ENCODE results near the gene MBNL2. TPM values are rescaled to one million over a fixed set of nuclear protein-coding genes. Genes with fewer than 3 reads are reported as not detected.

The MBNL2 gene
- total and polyA plus RNA-seq, 5 donors: 23.2 to 89.6 (median 75.8) TPM

- WGBS: 65% methylated on average over 3 of the region's 3 CpGs
- no peaks in the 10 kb centered on the region for H3K9me3 ChIP-seq (ENCODE audit: control insufficient read depth, low read length)
- H3K27me3 ChIP-seq (ENCODE audit: control insufficient read depth, insufficient read depth): no peaks in the 10 kb centered on the region
- peaks cover 22% of the 10 kb centered on the region for H3K4me1 ChIP-seq (ENCODE audit: control insufficient read depth, insufficient read depth, low read length)
- ATAC-seq (peak; percentile 70 to 74), DNase-seq (peak in 2 of 3 donors; percentile 27 to 50)
- H3K27ac ChIP-seq (ENCODE audit: low read length): peak overlapping the region; percentile 38
- intact Hi-C loops (cut with DNase I): no loop called here
- no peak overlapping the region for H3K4me3 ChIP-seq (ENCODE audit: low read length)
Observed at GRCh38 chr13:97302611-97303010, 80.5 kb downstream of the MBNL2 start.

DNA sequence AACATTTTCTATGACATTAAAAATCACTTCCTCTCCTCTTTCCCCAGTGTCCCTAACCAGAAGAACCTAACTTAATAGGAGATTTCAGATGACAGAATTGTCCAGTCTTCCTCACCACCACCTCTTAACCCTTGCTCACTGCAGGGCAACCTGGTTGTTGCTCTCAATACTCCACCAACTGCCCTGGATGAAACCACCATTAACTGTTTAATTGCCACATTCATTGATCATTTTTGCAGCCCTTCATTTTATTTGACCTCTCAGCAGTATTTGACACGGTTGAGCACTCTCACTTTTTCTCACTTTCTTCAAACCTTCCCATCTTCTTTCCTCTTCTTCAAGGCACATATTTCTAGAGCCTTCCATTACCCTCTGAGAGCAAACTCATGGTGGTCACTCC lies 84.0 kb downstream of the MBNL2 start:
- Histone ChIP-seq H3K4me1 (ENCODE audit: control insufficient read depth, insufficient read depth, low read length) (peaks cover 26% of the 10 kb centered on the region), H3K27ac (ENCODE audit: low read length) (no peak overlapping the region), H3K27me3 (ENCODE audit: control insufficient read depth, insufficient read depth) (no peaks in the 10 kb centered on the region), H3K4me3 (ENCODE audit: low read length) (no peak overlapping the region), H3K9me3 (ENCODE audit: control insufficient read depth, low read length) (no peaks in the 10 kb centered on the region)
- no peak for DNase-seq
- 89% methylated on average over 1 of the region's 1 CpG for WGBS
- intact Hi-C loops (cut with DNase I): no loop called here
- ATAC-seq: no peak

GRCh38 chr13:97306645-97307044 lies 84.5 kb downstream of the MBNL2 start:
- no peak overlapping the region for H3K27ac ChIP-seq (ENCODE audit: low read length)

GRCh38 chr13:97307118-97307881 lies 85.2 kb downstream of the MBNL2 start:
- DNase-seq: no peak
- intact Hi-C loops (cut with DNase I): no loop called here
- Histone ChIP-seq H3K9me3 (ENCODE audit: control insufficient read depth, low read length) (no peaks in the 10 kb centered on the region), H3K27ac (ENCODE audit: low read length) (no peak overlapping the region), H3K27me3 (ENCODE audit: control insufficient read depth, insufficient read depth) (no peaks in the 10 kb centered on the region), H3K4me3 (ENCODE audit: low read length) (no peak overlapping the region), H3K4me1 (ENCODE audit: control insufficient read depth, insufficient read depth, low read length) (peaks cover 18% of the 10 kb centered on the region)
- ATAC-seq: no peak
- WGBS: 62% methylated on average over 7 of the region's 7 CpGs

More at GRCh38 chr13:97306645-97307044, 84.5 kb downstream of the MBNL2 start:
- intact Hi-C loops (cut with DNase I): no loop called here
- Histone ChIP-seq H3K4me3 (ENCODE audit: low read length) (no peak overlapping the region), H3K27me3 (ENCODE audit: control insufficient read depth, insufficient read depth) (no peaks in the 10 kb centered on the region), H3K4me1 (ENCODE audit: control insufficient read depth, insufficient read depth, low read length) (peaks cover 21% of the 10 kb centered on the region), H3K9me3 (ENCODE audit: control insufficient read depth, low read length) (no peaks in the 10 kb centered on the region)
- DNase-seq: no peak
- ATAC-seq: no peak

DNA sequence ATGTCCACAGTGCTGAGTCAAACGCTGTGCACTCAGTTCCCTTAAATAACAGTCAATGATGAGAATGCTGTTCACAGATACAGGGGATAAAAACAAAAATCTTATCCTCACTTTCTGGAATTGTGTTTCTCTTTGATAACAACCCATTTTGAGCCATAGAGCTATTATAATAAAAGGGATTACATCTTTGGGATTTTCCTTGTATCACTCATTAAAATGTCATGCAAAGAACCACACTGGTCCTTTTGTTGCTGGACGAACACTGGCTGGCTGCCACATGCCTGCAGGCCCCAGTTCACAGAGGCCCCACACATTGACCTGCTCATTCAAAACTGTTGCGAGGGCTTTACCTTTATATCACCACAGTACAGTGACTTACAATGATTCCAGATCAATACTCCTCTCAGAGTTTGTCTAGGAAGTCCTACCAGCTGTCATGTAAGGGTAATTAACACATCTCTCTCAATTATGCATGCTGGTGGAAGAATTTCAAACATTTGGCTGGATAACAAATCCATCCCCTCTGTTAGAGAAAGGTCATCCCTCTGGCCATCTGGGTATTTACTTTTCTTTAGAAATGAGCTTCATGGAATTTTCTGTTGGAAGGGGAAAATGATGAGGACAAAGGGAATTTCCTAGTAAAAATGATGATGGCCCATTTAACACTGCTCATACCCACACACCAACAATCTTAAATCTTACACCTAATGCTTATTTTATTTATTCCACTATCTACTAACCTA lies 85.9 kb downstream of the MBNL2 start:
- peaks cover 13% of the 10 kb centered on the region for H3K4me1 ChIP-seq (ENCODE audit: control insufficient read depth, insufficient read depth, low read length)
- DNase-seq: peak; percentile 44 to 75 (median 65)
- peak; percentile 14 to 74 for ATAC-seq

DNA sequence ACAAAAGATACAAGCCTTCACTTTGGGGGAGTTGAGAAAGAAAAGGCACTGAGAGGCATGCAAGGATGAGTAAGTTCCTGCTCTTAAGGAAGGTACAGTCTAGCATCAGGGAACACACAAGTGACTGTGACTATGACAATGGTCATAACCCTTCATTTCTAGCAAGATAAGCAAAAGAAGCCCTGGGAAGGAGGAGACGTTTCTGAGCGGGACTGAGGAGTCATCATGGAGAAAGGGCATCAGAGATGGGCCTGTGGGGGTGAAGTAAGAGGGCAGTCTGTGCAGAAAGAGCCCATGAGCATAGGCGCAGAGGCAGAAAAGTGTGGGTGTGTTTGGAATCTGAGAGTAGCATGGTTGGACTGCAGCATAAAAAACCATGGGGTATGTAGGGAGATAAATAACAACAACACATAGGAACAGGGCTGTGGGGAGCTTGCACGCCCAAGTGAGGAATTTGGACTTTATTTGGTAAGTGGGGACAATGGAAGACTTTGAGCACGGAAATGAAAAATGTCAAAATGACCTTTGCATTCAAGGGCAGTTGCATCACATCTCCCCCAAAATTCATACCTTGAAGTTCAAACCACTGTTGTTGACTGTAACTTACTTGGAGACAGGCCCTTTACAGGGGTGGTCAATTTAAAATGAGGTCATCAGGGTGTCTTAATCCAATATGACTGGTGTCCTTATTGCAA lies 86.7 kb downstream of the MBNL2 start:
- Histone ChIP-seq H3K4me3 (ENCODE audit: low read length) (no peak overlapping the region), H3K4me1 (ENCODE audit: control insufficient read depth, insufficient read depth, low read length) (peaks cover 14% of the 10 kb centered on the region), H3K9me3 (ENCODE audit: control insufficient read depth, low read length) (no peaks in the 10 kb centered on the region), H3K27ac (ENCODE audit: low read length) (peak overlapping the region; percentile 40), H3K27me3 (ENCODE audit: control insufficient read depth, insufficient read depth) (no peaks in the 10 kb centered on the region)
- intact Hi-C loops (cut with DNase I): no loop called here
- WGBS: 70% methylated on average over 5 of the region's 5 CpGs
- DNase-seq: no peak
- ATAC-seq: peak; percentile 7 to 8

More for the DNA sequence above, 85.9 kb downstream of the MBNL2 start:
- intact Hi-C loops (cut with DNase I): no loop called here
- WGBS: 27% methylated on average over 3 of the region's 3 CpGs
- Histone ChIP-seq H3K27me3 (ENCODE audit: control insufficient read depth, insufficient read depth) (no peaks in the 10 kb centered on the region), H3K4me3 (ENCODE audit: low read length) (no peak overlapping the region), H3K27ac (ENCODE audit: low read length) (no peak overlapping the region), H3K9me3 (ENCODE audit: control insufficient read depth, low read length) (no peaks in the 10 kb centered on the region)

GRCh38 chr13:97310809-97311436 lies 88.8 kb downstream of the MBNL2 start:
- no peak for ATAC-seq
- intact Hi-C loops (cut with DNase I): no loop called here
- Histone ChIP-seq H3K27ac (ENCODE audit: low read length) (no peak overlapping the region), H3K4me3 (ENCODE audit: low read length) (no peak overlapping the region), H3K9me3 (ENCODE audit: control insufficient read depth, low read length) (no peaks in the 10 kb centered on the region), H3K27me3 (ENCODE audit: control insufficient read depth, insufficient read depth) (no peaks in the 10 kb centered on the region), H3K4me1 (ENCODE audit: control insufficient read depth, insufficient read depth, low read length) (peaks cover 23% of the 10 kb centered on the region)
- DNase-seq: no peak
- 82% methylated on average over 6 of the region's 6 CpGs for WGBS

GRCh38 chr13:97311956-97312355 lies 89.8 kb downstream of the MBNL2 start:
- WGBS: 79% methylated on average over 3 of the region's 3 CpGs
- no peak for DNase-seq
- H3K4me3 ChIP-seq (ENCODE audit: low read length): no peak overlapping the region
- H3K9me3 ChIP-seq (ENCODE audit: control insufficient read depth, low read length): no peaks in the 10 kb centered on the region
- intact Hi-C loops (cut with DNase I): no loop called here
- no peak for ATAC-seq
- no peak overlapping the region for H3K27ac ChIP-seq (ENCODE audit: low read length)
- no peaks in the 10 kb centered on the region for H3K27me3 ChIP-seq (ENCODE audit: control insufficient read depth, insufficient read depth)
- H3K4me1 ChIP-seq (ENCODE audit: control insufficient read depth, insufficient read depth, low read length): peaks cover 31% of the 10 kb centered on the region

DNA sequence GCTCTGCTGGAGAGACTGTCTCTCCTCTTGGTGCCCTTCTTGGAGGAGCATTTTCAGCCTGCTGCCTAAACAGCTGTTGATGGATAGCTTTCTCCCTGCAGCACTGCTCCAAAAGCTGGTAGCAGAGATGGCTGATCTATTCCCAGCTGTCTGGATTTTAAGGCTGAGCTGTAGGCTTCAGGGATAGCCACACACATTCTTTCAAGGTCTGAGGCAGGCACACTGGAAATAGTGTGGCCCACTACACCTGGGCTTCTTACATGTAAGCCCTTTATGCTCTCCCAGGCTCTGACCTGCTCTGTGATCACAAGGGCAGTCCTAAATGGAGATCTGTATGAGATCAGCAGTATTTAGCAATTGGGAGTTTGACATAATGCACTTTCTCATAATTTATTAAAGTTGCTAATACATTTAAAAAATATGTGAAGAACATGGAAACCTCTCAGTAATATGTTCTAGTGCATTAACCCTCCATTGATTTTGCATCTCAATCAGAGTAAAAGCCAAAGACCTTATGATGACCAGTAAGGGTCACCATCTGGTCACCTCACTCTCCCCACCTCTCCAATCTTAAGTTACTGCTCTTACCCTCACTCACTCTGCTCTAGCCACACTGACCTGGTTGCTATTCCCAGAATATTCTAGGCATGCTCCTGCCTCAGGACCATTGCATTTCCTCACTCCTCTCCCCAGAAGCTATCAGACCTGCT lies 91.6 kb downstream of the MBNL2 start:
- ATAC-seq: no peak

GRCh38 chr13:97316390-97316789 lies 94.3 kb downstream of the MBNL2 start:
- Histone ChIP-seq H3K27ac (ENCODE audit: low read length) (no peak overlapping the region), H3K27me3 (ENCODE audit: control insufficient read depth, insufficient read depth) (no peaks in the 10 kb centered on the region), H3K9me3 (ENCODE audit: control insufficient read depth, low read length) (no peaks in the 10 kb centered on the region), H3K4me1 (ENCODE audit: control insufficient read depth, insufficient read depth, low read length) (peaks cover 31% of the 10 kb centered on the region), H3K4me3 (ENCODE audit: low read length) (no peak overlapping the region)
- DNase-seq (peak; percentile 41 to 76 (median 67)), ATAC-seq (peak; percentile 65 to 86)
- intact Hi-C loops (cut with DNase I): no loop called here
- WGBS: 40% methylated on average over 2 of the region's 2 CpGs

More for the DNA sequence above, 91.6 kb downstream of the MBNL2 start:
- H3K27ac ChIP-seq (ENCODE audit: low read length): no peak overlapping the region
- no peak for DNase-seq
- H3K4me1 ChIP-seq (ENCODE audit: control insufficient read depth, insufficient read depth, low read length): peaks cover 30% of the 10 kb centered on the region
- no peaks in the 10 kb centered on the region for H3K27me3 ChIP-seq (ENCODE audit: control insufficient read depth, insufficient read depth)
- no peak overlapping the region for H3K4me3 ChIP-seq (ENCODE audit: low read length)
- intact Hi-C loops (cut with DNase I): no loop called here
- no peaks in the 10 kb centered on the region for H3K9me3 ChIP-seq (ENCODE audit: control insufficient read depth, low read length)

Data from right cardiac atrium (tissue), 5 donors.